GM21825 (cell line): ENCODE measurements around the gene ZC3H12A.

Experiments
- ATAC-seq: cut with Tn5 transposase; IDR thresholded peaks from one replicate; pipeline ENCODE4 v1.9.1; 2021; ENCODE audit warnings: mild to moderate bottlenecking, moderate library complexity; ENCODE audit not compliant: unreplicated experiment

ZC3H12A gene

DNA sequence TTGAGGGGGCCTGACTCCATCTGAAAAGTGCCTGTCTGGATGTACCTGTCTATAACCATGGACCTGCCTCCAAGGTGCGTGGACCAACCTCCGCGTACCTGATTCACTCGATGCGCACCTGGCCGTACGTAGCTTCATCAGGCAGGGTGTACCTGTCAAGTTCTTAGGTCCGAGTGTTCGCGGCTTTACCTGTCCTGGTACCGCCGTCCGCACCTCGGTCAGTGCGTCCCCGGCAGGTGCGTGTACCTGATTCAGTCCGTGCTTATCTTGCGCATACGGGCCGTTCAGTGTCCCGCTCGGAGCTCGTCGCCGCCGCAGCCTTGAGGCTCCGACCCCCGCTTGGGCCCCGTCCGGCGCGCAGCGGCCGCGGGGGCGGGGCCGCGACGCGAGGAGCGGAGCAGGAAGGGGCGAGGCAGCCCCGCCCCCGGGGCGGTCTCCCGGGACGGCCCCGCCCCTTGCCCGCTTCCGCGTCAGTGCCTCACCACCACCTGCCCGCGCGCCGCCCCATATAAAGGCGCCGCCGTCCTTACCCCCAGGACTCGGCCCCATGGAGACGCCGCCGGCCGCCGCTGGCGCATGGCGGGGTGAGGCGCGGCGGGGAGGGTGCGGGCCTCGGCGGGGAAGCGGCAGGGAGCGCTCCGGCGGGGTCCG is at the start of gene ZC3H12A:
ZC3H12A (plus strand) TSS at position 535 of the 651 bp plus-strand sequence. CDS start 917 bp downstream, outside the sequence.
- ATAC-seq: peak; percentile 57

DNA sequence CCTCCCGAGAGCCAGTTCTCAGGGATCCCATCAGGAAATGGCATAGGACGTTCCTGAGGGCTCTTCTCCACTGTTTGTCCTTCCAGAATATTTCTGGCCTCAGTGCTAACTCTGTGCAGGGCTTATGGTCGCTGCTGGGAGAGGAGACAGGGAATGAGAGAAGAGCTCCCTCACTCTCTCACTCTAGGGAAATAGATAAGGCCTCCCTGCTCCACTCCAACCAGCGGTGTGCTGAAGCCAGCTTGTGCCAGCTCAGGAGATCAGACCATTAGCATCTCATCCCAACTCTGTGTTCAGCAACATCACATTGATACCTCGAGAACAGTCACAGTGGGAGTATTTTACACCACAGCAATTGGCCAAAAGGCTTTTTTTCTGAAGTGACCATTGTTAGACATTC is 49.2 kb upstream of the ZC3H12A start:
- no peak for ATAC-seq

DNA sequence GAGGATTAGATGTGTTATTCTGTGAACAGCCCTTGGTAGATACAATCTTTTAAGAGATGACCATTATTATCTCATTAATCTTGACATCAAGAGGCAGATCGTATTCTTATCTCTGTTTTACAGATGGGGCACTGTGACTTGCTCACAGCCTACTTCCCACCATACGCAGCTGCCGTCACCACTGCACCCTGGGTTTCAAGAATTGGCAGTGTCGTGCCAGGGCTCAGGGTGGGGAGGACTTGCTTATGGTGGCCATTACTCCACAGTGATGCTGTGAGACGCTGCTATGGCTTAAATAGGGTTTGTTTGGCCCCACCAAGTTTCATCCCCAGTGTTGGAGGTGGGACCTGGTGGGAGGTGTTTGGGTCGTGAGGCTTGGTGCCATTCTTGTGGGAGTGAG is 45.4 kb upstream of the ZC3H12A start:
- no peak for ATAC-seq

DNA sequence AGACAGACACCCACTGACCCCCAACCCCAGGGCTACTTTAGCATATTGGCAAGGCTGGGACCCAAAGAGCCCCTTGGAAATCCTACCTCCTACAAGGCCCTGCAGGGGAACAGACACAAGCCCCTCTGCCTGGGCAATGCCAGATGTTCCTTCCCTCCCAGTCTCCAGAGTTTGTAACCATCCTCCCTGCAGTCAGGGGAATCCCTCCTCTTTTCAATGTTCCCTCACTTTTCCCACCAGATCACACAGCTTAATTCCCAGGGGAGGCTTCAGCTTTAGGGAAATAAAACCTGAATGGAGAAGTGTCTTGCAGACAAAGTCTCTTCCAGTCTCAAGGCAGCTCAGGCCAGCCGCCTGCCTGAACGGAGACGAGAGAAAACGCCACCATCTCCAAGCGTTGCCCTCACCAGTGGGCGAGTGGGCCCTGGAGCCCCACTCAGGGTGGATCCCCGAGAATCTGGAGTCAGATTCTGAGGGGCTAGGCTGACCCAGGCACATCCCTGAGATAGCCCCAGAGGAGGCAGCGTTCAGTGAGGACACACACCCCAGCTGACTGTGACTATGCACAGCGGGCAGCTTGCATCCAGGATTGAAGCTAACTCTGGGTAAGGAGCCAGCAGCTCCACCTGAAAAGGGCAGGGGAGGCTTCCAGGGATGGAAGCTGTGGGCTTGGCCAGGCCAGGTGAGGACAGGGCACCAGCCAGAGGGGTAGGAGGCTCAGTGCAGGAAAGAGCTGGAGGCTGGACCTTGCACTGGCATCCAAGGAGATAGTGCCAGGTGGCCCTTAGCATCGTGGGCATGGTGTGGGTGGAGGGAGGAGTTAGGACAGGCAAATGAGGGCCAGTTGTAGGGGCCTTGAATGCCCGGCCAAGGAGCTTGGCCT is 44.0 kb upstream of the ZC3H12A start:
- no peak for ATAC-seq

DNA sequence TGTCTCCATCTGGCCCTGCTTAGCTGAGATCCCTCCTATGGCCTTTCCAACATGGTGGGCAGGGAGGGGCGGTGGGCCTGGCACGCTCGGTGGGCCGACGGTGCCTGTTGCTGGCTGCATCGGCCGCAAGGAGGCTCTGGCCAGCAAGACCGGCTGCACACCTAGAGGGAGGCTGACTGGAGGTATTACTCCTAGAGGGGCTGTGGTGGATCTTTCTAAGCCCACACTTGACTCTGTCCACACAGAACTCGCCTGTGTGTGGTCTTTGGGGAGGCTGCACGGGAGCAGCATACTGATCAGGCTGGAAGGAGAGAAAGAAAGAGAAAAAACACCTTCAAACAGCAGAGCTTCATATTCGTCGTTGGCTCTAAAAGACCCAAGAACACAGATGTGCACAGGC is 41.7 kb upstream of the ZC3H12A start:
- ATAC-seq: no peak

DNA sequence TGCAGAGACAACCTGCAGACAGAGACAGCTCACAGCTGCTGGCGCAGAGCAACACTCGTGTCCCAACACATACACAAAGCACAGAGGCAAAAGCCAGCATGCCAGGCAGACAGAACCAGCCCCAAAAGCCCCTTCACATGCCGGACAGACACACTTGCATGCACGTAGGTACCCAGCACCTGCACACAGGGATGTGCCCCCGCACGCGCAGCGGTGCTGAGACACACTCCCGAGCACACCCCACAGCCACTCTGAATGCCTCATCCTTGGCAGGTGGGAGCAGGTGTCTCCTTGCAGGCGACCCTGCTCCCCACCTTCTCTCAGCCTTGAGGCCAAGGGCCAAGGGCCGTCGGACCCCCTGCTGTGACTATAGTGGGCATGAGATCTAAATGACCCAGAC is 41.2 kb upstream of the ZC3H12A start:
- ATAC-seq: no peak

DNA sequence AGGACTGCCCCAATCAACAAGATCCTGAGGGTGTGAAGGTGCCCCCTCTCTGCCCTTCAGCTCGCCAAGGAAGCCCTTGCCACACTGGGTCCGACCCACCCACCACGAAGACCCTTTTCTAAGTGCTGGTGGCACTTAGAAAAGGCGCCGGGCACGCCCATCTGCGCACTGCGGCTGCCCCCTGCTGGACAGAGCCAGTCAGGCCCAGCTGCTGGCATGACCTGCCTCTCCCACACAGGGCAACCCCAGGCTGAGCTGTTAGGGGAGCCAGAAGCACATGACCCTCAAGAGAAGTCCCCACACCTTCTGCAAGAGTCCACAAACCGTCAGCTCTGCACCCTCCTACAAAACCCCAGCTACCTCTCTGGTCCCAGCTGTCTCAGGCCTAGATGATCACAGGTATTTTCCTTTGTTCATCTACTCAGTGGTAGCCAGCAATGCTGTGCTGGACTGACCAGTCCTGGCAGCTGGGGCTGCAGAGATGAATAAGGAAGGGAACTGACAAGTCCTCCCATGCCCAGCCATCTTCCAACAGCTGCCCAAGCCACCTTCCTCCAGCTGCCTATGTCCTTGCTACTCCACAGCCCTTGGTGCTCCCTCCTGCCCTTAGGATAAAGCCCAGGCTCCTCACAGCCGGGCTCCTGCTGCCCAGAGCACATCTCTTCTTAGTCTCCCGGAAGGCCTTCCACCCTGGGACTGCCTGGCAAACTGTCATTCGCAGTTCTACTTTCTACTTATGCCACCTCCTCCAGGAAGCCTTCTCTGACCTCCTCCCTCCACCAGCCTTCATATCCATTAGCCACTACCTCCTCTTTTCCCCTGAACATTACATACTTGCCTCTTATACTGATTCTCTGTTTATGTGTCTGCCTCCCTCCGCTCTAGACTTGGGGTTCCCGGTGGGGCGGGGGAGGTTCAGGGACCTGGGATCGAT is 39.8 kb upstream of the ZC3H12A start:
- ATAC-seq: no peak

DNA sequence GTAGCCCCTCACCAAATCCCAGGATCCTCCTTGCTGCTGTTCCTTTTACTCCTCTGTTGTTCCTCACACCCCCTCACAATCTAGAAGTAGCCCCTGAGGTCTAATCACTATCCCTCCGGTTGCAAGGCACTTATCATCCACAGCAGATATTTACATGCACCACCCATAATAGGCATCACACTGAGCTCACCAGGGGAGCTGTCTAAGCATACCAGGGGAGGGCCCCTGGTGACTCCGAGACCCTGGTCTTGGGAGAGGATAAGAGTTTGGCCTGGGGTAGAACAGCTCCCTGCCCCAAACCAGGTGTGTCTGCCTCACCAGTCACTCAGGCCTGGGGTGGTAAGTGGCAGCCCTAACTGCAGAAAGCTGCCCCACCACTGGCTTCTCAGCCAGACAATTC is 37.3 kb upstream of the ZC3H12A start:
- ATAC-seq: no peak

DNA sequence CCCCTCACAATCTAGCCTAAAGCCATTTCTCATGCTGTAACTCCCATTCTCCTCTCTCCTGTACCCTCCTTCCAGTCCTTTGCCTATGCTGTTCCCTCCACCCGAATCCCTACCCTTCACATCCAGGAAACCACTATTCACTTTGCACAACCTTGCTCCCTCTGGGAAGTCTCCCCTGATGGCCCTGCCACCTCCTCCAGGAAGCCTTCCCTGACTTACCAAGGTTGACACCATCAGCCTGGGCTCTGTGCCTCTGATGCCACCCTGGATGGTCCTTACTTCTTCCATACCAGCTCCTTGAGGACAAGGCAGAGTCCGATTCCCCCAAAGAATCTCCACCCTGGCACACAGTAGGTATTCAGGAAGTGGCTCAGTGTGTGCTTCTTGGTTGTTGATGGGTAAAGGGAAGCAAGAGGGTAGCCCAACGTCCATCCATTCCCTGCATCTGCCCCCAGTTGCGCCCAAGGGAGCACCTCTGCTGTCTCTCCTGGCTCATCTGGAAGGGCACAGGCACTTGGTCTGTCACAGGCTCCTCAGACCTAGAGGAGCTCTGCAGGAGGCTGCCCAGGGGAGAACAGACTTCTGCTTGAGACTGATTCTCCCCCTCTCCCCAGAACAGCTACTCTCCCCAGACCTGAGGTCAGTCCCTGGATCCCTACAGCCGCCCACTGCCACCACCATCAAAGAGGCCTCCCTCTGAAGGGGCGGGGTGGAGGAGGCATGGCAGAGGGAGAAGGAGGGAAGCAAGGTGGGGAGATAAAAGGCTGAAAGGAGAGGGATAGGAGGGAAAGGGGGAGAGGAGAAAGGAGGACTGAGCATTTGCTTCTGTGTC is 36.1 kb upstream of the ZC3H12A start:
- ATAC-seq: no peak

DNA sequence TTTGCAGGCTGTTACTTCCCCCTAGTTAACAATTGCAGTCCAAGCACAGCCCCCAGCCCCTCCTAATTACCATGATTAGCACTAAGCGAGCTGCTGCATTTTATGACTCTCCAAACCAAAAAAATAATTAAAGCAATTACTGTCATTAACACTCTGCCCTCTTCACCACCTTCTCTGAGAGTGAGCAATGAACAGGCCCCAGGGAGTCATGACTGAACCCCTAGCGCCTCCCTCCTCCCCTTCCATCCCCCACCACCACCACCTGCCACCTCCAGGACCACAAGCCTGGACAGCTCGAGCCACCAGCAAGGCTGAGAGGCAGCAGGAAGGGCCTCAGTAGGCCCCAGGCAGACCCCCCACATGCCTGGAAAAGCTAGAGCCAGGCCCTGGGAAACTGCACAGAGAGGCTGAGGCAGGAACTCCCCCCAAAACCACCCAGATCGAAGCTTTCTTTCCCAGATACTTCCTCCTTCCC is 35.5 kb upstream of the ZC3H12A start:
- ATAC-seq: no peak

DNA sequence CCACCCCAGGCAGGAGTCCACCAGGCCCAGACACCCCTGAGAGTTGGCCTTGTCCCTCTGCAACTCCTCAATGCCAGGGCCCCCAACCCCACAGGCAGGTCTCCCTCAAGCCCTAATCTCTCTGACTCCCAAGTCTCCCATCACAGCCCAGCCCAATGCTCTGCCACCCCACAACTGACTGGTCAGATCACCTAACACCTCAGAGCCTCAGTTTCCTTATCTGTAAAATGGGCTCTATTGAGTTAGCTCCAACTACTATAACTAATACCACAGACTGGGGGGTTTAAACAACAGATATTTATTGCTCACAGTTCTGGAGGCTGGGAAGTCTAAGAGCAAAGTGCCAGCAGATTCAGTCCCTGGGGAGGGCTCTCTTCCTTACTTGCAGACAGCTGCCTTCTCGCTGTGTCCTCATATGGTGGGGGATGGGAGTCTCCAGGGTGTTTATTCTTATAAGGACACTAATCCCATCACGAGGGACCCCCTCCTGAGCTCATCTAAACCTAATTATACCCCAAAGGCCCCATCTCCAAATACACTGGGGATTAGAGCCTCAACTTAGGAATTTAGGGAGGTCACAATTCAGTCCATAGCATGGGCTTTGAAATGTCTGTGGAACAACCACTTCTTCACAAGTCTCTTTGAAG is 34.9 kb upstream of the ZC3H12A start:
- no peak for ATAC-seq

DNA sequence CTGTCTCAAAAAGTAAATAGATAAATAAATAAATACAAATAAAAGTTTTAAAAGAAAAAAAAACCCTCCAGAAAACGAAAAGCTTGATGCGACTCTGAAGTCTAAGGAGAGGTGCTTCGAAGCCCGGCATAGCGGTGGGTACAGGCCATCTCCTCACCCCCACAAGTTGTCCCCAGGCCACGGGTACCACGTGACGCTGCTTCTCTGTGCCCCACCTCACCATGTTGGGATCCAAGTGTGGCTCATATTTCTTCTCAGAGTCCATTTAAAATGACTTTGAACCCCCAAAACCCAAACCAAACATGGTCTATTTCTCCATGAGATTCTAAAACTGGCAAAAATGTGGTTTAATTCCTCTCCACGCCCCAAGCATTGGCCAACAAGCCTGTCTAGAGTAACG is 32.9 kb upstream of the ZC3H12A start:
- no peak for ATAC-seq

DNA sequence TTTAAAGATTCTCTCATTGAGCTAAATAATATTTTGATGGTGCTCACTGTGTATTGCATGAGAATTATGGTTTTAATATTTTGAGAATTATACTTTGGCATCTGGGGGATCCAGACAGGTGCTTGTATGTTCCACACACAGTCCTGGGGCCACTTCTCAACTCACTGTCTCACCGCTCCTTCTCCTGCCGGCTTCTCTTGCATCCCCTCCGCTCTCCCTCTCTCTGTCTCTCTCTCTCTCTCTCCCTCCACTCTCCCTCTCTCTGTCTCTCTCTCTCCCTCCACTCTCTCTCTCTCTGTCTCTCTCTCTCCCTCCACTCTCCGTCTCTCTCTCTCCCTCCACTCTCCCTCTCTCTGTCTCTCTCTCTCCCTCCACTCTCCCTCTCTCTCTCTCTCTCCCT is 32.2 kb upstream of the ZC3H12A start:
- ATAC-seq: no peak

DNA sequence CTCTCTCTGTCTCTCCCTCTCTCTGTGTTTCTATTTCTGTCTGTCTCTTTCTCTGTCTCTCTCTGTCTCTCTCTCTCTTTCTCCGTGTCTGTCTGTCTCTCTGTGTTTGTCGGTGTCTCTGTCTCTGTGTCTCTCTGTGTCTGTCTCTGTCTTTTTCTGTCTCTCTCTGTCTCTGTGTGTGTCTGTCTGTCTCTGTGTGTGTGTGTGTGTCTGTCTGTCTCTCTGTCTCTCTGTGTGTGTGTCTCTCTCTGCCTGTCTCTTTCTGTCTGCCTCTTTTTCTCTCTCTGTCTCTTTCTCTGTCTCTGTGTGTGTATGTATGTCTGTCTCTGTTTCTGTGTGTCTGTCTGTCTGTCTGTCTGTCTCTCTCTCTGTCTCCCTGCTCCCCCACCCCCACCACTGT is 31.7 kb upstream of the ZC3H12A start:
- ATAC-seq: no peak

DNA sequence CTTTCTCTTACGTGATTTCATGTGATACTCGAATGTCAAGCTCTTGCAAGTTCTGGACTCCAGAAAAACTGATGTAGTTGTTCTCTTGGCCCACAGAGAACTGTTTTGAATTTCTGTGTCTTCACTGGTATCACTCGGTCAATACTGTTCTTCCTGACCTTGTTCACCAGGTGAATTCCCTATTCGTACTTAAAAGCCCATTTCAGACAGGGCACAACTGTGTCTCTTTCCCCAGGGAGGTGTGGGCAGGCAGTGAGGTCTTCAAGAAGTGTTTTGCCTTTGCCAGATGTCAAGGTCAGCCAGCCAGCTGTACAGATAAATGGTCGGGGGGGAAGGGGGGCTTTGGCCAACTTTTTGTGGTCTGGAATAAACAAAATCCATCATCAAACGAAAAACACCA is 27.5 kb upstream of the ZC3H12A start:
- ATAC-seq: no peak

DNA sequence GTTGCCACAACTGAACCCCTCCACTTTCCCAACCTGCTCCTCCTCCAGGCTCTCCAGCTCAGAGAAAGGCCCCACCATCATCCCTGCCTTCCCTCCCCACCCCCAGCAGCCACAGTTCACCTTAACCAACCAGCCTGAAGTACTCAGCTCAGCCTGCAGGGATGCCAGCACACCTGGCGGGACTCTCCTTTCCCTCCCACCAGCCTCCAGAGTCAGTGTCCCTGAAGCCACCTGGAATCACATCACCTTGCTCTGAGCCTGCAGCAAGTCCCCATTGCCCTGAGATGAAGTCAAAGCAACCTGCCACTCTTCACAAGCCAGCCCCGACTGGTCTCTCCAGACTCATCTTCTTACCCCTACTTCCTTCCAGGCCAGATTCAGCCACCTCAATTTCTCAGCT is 26.2 kb upstream of the ZC3H12A start:
- ATAC-seq: no peak

DNA sequence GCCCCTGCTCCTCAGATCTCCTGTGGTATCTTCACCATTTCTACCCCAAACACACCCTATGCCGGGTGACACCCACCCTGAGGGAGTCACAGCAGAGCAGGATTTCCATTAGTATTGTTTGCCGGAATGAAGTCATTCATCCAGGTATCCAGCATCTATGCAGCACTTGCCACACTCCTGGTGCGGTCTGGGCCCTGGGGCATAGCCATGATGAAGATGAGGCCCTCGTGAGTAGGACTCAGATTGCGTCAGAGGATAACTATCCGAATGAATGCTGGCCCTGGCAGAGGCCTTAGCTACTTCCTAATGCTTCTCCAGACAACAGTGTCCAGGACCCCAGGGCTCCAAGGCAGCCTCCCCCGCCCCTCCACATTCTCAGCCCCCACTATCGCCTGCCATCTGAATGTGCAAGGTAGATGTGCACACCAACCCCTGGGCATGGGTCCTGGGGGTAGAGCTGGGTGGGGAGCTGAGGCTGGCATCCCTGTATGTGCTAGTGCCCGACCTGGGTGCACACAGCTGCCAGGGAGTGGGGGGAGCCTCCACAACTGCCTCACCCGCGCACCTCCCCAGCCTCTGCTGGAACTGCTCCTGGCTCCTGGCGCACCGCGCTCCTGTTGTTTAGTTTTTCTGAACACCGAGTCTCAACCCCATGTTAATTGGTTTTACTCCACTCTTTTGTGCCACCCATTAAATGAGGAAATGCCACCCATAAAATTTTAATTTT is 25.5 kb upstream of the ZC3H12A start:
- ATAC-seq: no peak

DNA sequence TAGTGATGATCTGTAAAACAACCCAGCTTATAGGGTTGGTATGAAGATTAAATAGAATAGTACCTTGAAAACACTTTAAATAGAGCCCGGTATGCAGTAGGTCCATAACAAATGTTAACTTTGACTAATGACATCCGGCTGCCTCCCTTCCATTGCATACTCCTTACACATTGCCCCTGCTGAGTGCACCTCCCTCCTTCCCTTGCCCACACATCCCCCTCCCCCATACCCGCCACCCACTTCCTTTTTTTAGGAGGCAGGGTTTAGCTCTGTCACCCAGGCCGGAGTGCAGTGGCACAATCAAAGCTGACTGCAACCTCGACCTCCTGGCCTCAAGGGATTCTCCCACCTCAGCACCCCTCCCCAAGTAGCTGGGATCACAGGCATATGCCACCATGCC is 24.4 kb upstream of the ZC3H12A start:
- ATAC-seq: no peak

DNA sequence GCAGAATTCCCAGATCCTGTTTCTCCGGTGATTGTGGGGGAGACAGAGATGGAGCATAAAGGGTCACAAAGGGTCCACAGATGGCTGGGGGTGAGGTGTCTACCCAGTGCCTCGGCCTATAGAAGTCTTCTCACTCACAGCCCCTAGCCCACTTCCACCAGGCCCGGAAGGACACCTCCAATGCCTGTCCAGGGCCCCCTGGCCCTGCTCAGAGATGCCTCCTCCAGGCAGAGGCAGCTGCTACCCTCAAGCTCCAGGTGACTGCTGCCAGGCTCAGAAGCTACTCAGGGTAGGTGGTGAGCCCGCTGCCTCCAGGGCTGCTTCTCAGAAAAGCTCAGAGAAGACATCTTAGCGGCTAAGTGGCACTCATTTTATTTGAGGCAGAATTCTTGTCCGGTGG is 22.0 kb upstream of the ZC3H12A start:
- ATAC-seq: no peak
